Epithelial cell of proximal tubule (primary cell): ENCODE data around the gene OR52E6. TPM values are rescaled to one million over a fixed set of nuclear protein-coding genes. Genes with fewer than 3 reads are reported as not detected.

ENCODE experiments used
- DNase-seq: peaks from one replicate; pipeline ENCODE4 v3.0.0-alpha.2; 2011; ENCODE audit warnings: low read depth
- H3K4me3 ChIP-seq: 2 replicates; pipeline ENCODE4 v1.5.1; 2011; ENCODE audit warnings: low read depth, mild to moderate bottlenecking, low read length
- total RNA-seq: library from RNA; depleted of rRNA; stranded (reverse); fragments of >200 nt; gene quantifications from 2 replicates; pipeline ENCODE4 v1.2.3, GENCODE V29; 2015
- TF ChIP-seq, protein P1 (sequence below): conservative IDR thresholded peaks from 2 replicates; pipeline ENCODE4 v1.5.1; 2012; ENCODE audit warnings: low read depth, mild to moderate bottlenecking, low read length

The OR52E6 gene
- total RNA-seq, 1 donor from 2014 or later: not detected

DNA sequence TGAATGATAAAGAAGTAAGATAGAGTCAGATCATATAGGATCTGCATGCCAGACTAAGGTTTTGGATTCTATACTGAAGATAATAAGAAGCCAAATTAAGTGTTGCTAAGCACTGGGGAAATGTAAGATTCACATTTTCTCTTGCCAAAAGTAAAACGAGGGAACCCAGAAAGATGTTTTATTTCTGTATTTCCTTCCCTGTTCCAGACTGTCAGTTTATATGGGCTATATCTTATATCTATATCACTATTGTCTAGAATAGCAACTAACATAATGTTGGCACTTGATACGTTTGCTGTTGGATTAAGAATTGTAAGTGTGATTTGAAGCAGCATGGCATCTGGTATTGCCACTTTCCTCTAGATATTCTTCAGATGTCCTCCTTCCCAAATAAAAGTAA, 8.3 kb downstream of the OR52E6 start:
- TF ChIP-seq, protein P1, sequence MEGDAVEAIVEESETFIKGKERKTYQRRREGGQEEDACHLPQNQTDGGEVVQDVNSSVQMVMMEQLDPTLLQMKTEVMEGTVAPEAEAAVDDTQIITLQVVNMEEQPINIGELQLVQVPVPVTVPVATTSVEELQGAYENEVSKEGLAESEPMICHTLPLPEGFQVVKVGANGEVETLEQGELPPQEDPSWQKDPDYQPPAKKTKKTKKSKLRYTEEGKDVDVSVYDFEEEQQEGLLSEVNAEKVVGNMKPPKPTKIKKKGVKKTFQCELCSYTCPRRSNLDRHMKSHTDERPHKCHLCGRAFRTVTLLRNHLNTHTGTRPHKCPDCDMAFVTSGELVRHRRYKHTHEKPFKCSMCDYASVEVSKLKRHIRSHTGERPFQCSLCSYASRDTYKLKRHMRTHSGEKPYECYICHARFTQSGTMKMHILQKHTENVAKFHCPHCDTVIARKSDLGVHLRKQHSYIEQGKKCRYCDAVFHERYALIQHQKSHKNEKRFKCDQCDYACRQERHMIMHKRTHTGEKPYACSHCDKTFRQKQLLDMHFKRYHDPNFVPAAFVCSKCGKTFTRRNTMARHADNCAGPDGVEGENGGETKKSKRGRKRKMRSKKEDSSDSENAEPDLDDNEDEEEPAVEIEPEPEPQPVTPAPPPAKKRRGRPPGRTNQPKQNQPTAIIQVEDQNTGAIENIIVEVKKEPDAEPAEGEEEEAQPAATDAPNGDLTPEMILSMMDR: no peak
- H3K4me3 ChIP-seq: no peak overlapping the region
- DNase-seq: no peak

DNA sequence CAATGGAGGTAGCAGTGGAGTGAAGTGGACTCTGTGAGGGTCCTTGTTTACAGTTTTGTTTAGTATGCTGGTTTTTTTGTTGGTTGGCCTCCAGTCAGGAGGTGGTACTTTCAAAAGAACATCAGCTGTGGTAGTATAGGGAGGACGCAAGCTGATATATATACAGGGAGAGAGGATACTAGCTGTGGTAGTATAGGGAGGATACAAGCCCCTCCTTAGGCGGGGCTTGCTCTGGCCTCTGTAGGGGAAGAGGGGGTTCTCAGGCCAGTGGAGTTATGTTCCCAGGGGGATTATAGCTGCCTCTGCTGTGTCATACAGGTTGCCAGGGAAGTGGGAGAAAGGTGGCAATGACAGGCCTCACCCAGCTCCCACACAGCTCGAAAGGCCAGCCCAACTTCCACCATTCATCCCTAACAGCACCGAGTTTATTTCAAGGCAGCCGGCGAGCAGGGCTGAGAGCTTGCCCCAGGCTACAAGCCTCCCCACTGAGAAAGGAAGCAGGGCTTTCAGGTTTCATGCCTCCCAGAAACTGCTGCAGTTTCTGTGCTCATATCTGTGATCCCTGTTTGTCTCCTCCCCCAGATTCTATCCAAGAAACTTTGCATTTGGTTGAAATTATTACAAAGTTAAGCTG, 10.4 kb downstream of the OR52E6 start:
- no peak overlapping the region for H3K4me3 ChIP-seq
- DNase-seq: no peak
- TF ChIP-seq, protein P1: no peak

DNA sequence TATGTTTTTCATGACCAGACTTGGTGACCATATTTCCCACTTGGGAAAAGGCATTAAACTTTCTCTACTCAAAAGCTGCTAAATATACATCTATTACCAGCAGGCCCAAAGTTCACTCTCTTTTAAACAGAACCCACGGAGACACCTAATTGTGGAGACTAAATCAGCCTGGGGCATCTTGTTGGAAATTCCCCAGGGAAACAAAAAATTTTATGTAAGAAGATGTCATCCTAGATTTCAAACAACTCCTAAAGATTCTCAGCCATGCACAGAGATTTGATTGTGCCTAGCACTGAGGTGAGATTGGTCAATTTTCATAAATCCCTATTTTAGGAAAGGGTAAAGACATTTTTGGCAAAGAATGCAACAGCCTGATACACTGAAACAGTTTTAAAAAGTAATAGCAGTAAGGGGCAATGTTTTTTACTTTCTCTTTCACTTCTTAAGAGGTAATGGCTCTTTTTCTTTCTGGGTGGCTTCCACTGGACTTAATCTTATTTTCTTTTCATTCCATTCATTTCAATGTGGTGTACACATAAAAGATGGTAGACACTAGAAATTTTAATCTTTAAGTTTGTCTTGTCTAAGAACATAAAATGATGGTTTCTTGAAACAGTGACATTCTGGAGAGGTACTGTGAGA, 23.3 kb downstream of the OR52E6 start:
- H3K4me3 ChIP-seq: no peak overlapping the region
- TF ChIP-seq, protein P1: no peak
- DNase-seq: no peak

DNA sequence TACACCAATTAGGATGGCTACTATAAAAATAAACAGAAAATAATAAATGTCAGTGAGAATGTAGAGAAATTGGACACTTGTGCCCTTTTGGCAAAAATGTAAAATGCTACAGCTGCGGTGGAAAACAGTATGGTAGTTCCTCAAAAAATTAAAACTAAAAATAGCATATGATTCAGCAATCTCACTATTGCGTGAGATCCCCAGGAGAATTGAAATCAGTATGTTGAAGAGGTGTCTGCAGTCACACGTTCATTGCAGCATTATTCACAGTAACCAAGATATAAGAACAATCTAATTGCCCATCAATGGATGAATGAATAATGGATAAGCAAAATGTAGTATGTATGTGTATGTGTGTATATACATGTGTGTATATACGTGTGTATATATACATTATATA, 26.2 kb downstream of the OR52E6 start:
- DNase-seq: no peak
- TF ChIP-seq, protein P1: no peak
- no peak overlapping the region for H3K4me3 ChIP-seq

DNA sequence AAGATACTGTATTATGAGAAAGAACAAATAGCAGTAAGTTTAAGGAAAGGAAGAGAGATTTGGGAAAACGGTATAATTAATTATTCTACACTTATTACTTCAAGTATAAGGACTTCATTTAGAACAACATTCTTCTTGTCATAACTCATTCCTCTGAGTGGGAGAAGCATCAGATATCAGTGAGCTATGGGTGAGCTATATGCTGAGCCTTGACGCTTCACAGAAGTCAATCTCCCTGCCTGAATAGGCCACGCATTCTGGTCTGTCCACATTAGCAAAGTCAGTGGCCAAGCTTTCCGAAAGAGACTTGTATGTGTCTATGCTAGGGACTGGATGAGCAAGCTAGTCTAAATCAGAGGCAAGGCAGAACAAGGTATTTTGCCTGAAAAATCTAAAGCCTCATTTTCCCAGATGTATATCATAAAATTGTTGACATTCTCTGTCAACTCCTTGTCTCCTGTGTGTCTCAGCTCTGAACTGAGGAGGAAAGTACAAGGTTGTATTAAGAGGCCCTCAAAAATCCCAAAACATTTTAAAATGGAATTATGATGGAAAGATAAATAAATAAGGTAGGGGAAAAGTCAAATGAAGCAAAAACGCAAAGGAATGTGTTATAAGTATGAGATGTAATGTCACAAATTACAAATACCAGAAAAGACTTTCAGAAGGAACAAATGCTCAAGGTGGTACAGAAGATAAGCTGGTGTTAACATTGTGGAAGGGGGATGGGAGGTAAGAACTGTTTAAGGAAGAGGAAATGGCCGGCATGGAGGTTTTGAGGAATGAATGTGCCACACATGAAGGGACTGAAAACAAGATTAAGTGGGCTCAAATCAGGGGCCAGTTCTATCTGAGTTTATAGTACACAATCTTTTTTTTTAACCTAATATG, 31.5 kb downstream of the OR52E6 start:
- no peak for DNase-seq
- TF ChIP-seq, protein P1: no peak
- no peak overlapping the region for H3K4me3 ChIP-seq

DNA sequence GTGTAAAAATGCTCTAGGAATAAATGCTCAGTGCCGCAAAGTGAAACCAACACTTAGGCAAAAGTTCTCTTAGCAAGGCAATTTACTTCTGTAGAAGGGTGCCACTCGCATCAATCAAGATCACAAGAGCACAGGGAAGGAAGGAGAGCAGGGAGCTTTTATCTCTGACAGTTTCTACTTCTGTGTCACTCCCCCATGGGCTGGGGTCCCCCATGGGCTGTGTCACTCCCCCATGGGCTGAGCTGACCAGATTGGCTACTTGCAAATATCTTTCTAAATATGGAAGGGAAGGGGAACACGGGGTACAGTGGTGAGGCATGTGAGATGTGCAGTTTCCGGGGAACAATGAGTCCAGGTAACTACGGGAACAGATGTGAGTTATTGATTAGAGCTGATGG, 32.6 kb downstream of the OR52E6 start:
- DNase-seq: no peak
- peak overlapping the region; percentile 51 for H3K4me3 ChIP-seq
- TF ChIP-seq, protein P1: no peak
